ENCODE measurements around the gene ANKRD12.

ANKRD12 gene

DNA sequence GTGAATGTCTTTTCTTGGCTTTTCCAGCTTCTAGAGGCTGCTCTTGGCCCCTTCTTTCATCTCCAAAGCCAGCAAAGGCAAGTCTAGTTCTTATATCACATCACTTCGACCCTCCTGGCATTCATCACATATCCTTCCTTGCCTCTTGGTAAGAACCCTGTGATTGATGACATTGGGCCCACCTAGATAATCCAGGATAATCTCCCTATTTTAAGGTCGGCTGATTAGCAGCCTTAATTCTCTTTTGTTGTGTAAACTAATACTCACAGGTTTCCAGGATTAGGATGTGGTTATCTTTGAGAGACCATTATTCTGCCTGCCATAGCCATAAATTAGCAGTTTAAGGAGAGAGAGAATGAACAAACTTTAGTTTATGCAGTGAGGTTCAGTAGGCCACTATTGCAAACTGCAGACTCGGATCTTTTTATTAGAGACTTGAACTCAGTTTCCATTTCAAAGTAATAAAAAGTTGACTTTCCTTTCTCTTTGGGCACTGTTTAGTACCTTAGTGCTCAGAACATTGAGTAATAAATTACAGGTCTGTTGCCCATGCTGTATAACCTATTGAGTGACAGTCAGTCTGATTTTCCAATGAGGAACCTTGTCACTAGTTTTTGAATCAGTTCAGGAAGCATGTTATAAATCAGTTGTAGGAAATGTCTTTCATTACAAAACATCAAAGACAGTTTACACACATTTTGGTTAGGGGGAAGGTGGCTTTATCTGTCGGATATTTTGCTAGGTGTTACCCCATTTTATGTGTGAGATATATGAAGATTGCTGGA is 29.6 kb upstream of the ANKRD12 start:
- DNase-seq (ENCODE audit: low spot score), result no peak
- in situ Hi-C loops (cut with MboI; ENCODE audit: low pct_unique_long_range_greater_than_20kb, low sequenced_read_pairs, unreplicated experiment), result no loop called here
- TF ChIP-seq, protein P1, sequence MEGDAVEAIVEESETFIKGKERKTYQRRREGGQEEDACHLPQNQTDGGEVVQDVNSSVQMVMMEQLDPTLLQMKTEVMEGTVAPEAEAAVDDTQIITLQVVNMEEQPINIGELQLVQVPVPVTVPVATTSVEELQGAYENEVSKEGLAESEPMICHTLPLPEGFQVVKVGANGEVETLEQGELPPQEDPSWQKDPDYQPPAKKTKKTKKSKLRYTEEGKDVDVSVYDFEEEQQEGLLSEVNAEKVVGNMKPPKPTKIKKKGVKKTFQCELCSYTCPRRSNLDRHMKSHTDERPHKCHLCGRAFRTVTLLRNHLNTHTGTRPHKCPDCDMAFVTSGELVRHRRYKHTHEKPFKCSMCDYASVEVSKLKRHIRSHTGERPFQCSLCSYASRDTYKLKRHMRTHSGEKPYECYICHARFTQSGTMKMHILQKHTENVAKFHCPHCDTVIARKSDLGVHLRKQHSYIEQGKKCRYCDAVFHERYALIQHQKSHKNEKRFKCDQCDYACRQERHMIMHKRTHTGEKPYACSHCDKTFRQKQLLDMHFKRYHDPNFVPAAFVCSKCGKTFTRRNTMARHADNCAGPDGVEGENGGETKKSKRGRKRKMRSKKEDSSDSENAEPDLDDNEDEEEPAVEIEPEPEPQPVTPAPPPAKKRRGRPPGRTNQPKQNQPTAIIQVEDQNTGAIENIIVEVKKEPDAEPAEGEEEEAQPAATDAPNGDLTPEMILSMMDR (IDR thresholded peaks at IDR 0.05; ENCODE audit: extremely low read depth, insufficient read depth, missing control alignments), result no peak

DNA sequence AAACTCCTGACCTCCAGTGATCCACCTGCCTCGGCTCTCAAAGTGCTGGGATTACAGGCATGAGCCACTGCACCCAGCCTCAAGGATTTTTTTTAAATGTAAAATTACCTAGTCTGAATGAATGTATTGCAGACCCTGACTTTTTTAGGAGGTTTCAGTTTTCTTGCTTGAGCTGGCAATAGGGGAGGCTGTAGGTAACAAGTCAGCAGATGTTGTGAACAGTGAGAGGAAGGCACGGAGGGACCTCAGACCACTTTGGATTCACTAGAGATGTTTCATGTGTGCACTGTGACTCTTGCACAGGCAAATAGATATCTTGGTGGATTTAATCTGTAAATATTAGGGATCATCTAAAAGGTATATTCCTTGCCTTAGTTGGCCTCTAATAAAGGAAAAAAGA is 27.7 kb upstream of the ANKRD12 start:
- TF ChIP-seq, protein P1 (IDR thresholded peaks at IDR 0.05; ENCODE audit: extremely low read depth, insufficient read depth, missing control alignments), result no peak
- in situ Hi-C loops (cut with MboI; ENCODE audit: low pct_unique_long_range_greater_than_20kb, low sequenced_read_pairs, unreplicated experiment), result no loop called here

DNA sequence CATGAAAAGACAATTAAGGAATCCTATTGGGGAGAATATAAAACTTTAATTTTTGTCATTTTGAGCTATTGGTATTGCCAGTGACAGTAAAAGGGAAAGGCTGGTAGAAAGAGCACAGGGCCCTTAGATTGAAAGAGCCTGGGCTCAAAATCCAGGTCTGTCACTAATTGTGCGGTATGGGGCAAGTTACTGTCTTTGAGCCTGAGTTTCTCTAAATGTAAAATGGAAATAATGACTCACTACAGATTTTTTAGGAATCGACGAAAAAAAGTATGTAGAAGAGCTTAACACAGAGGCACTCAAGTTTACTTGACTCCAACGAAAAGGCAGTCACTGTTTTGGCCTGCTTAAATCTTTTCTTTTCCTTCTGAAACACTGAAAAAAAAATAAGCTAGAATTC is 27.1 kb upstream of the ANKRD12 start:
- TF ChIP-seq, protein P1 (IDR thresholded peaks at IDR 0.05; ENCODE audit: extremely low read depth, insufficient read depth, missing control alignments), result no peak
- DNase-seq (ENCODE audit: low spot score), result no peak
- in situ Hi-C loops (cut with MboI; ENCODE audit: low pct_unique_long_range_greater_than_20kb, low sequenced_read_pairs, unreplicated experiment), result no loop called here

More for the DNA sequence above, 27.7 kb upstream of the ANKRD12 start:
- no peak for DNase-seq (ENCODE audit: low spot score)

DNA sequence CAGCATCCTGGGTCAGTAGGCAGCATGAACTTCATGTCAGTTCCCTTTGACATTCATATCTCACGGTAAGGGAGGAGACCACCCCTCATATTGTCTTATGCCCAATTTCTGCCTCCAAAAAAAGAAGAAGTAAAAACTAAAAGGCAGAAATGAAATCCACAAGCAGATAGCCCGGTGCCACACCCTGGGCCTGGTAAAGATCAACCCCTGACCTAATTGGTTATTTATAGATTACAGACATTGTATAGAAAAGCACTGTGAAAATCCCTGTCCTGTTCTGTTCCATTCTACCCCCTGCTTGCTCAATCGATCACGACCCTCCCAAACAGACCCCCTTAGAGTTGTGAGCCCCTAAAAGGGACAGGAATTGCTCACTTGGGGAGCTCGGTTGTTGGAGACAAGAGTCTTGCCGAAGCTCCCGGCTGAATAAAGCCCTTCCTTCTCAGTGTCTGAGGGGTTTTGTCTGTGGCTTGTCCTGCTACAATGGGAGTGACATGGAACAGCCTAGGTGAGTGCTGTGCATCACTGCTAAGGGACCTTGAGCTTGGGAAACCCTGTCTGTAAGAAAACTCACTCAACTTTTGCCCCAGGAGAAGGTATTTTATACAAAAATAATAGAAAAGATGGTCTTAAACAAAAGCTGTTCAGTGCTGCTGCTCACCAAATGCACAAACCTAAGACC is 23.0 kb upstream of the ANKRD12 start:
- in situ Hi-C loops (cut with MboI; ENCODE audit: low pct_unique_long_range_greater_than_20kb, low sequenced_read_pairs, unreplicated experiment), result no loop called here
- TF ChIP-seq, protein P1 (IDR thresholded peaks at IDR 0.05; ENCODE audit: extremely low read depth, insufficient read depth, missing control alignments), result no peak
- DNase-seq (ENCODE audit: low spot score), result no peak

DNA sequence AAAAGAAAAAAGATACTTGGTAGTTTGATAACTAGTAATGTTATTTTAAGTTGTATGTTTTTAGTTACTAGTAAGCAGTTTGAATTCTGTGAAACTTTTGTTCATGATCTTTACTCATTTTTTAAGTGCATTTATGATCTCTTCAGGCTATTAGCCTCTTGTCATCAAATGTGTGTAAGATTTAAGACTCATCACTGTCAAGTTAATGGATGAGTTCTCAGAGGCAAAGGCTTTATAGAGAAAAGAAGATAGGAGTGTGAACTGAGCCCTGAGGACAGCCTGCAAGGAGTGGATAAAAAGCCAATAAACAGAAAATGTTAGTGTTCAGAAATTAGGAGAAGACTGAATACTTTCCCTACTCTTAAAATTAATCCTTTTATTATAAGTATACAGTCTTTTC is 20.6 kb upstream of the ANKRD12 start:
- in situ Hi-C loops (cut with MboI; ENCODE audit: low pct_unique_long_range_greater_than_20kb, low sequenced_read_pairs, unreplicated experiment), result no loop called here
- DNase-seq (ENCODE audit: low spot score), result no peak
- TF ChIP-seq, protein P1 (IDR thresholded peaks at IDR 0.05; ENCODE audit: extremely low read depth, insufficient read depth, missing control alignments), result no peak

DNA sequence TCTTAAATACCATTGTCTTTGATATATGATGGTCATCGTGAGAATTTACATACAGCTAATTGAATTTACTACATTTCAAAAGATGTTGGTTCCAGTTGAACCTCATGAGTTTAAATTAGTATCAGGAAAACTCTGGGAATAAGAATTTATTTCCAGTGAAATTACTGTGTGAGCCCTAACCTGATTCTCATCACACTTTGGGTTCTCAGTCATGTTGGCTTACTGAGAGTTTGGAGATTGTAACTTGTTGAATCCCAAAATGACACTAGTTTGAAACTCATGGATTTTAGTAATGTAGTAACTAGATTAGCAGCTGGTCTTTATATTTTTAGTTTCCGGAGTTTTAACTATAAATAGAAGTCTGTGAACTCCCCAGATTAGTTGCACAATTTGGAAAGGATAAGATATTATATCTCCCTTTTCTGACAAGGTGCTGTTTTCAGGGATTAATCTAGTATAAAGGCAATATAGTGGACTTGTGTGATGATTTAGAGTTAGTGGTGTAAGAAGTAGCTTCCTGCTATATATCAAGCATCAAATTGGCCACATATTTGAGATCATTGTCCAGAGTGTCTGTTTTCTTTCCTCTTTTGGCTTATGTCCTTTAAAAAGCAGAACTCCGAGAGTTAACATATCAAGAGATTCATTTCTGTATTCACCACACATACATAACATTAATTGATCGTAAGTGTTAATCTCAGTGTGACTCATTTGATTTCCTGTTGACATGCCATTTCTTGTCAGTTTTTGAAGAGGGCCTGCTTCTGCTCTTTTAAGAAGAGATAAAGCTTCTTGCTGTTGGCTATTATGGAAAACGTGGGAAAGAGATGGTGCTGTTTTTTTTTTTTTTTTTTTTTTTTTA is 18.4 kb upstream of the ANKRD12 start:
- peak; percentile 13 for DNase-seq (ENCODE audit: low spot score)
- TF ChIP-seq, protein P1 (IDR thresholded peaks at IDR 0.05; ENCODE audit: extremely low read depth, insufficient read depth, missing control alignments), result no peak
- in situ Hi-C loops (cut with MboI; ENCODE audit: low pct_unique_long_range_greater_than_20kb, low sequenced_read_pairs, unreplicated experiment), result no loop called here

Data from GM13977 (cell line).